GM18951 (cell line): ENCODE measurements around the gene DDX51.
"Not testable (repeated sequence)": the region's sequence is repeated elsewhere in the genome, so short reads cannot be mapped to it uniquely, and the experiment has no call there.

ENCODE experiments used
- POLR2A ChIP-seq: IDR thresholded peaks from 4 replicates; pipeline ENCODE4 v1.6.1; 2011; ENCODE audit warnings: mild to moderate bottlenecking; ENCODE audit not compliant: insufficient read length, insufficient read depth; ENCODE audit errors: extremely low read depth
- in situ Hi-C: fragments of 300-500 bp; cut with MboI; formaldehyde crosslinking; loops from one replicate; pipeline ENCODE4 v1.12.0; 2022; ENCODE audit warnings: low sequenced_read_pairs, mixed read lengths, inconsistent platforms; ENCODE audit not compliant: unreplicated experiment

The DDX51 gene

DNA sequence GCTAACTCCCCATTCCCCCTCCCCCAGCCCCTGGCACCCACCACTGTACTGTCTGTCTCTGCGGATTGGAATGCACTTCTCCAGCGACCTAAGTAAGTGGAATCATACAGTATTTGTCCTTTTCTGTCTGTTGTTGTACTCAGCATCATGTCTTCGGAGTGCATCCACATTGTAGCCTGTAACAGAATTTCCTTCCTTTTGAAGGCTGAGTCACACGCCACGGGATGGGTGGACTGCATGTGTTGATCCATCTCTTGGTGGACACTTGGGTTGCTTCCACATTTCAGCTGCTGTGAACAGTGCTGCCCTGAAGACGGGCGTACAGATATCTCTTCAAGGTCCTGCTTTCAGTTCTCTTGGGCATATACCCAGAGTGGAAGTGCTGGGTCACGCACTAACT, 34.4 kb downstream of the DDX51 start:
- in situ Hi-C loops: no loop called here
- no peak for TF ChIP-seq POLR2A

DNA sequence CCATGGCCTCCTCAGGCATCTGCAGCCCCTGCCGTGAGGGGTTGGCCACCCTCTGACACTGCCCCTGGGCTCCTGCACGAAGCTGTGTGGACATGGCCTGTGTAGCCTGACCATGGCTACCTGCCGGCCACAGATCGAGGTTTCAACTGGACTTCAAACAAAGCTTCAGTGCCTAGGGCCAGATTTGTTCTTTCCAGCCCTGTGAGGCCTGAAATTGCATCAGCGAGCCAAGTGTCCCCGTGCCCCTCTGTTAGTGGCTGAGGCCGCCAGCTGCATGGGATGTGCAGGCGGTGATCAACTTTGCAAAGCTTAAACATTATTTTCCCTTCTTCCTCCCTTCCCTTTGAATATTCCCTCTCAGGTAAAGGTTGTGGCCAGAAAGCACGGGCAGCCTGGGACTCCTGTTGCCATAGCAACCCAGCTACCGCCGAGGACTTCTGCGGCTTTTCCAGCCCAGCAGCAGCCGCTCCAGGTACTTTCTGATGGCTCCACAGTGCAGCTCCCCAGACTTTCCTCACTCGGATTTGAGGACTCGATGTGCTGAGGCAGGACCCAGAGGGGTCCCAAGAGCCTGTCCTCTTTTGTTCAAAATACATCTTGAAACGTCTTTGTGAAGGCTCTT, 35.8 kb downstream of the DDX51 start:
- in situ Hi-C loops: no loop called here
- TF ChIP-seq POLR2A: no peak

GRCh38 chr12:132106921-132107320, 37.2 kb downstream of the DDX51 start:
- in situ Hi-C loops: no loop called here
- no peak for TF ChIP-seq POLR2A

DNA sequence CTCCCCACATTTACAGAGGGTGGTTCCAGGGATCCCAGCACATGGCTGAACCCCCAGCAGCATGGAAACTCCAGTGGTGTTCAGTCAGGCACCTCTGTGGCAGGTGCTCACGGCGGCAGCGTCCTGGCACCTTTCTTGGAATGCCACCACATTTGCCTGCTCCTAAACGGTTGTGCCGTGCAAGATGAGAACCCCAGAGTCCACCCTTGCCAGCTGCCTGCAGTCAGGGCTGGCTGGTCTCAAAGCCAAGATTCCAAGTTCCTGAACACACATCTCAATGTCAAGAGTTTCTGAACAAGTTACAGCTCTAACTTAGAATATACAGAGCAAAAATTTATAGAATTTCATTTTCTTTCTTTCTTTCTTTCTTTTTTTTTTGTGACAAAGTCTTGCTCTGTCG, 38.7 kb downstream of the DDX51 start:
- no peak for TF ChIP-seq POLR2A
- in situ Hi-C loops: no loop called here

DNA sequence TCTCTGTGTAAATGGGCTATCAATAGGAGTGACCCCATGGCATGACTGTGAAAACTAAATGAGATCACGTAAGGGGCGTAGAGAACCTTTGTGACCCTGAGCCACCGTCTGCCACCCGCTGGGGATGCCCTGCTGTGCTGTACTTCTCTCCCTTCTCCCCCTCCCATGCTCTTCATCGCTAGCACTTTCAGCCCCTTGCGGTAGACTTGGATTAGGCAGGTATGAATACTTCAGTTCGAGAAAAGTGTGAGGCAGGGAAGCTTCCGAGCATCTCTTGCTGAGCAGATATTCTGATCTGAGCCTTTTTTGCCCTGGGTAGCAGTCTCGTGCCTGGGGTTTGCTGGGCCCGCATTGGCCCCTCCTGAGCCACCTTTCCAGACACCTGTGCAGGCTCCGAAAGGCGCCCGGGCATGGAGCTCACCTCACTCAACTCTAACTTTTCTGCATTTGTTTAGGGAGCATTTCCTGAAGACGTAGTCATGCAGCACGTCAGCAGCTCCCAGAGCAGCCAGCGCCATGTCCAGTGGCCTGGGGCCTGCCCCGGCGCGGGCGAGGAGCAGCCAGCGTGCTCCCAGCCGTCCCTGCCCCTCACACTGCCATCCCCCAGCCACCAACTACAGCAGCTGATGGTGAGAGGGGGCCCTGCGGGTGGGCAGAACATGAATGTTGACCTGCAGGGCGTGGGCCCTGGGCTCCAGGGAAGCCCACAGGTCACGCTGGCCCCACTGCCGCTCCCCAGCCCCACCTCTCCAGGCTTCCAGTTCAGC, 40.4 kb downstream of the DDX51 start:
- TF ChIP-seq POLR2A: no peak
- in situ Hi-C loops: no loop called here

DNA sequence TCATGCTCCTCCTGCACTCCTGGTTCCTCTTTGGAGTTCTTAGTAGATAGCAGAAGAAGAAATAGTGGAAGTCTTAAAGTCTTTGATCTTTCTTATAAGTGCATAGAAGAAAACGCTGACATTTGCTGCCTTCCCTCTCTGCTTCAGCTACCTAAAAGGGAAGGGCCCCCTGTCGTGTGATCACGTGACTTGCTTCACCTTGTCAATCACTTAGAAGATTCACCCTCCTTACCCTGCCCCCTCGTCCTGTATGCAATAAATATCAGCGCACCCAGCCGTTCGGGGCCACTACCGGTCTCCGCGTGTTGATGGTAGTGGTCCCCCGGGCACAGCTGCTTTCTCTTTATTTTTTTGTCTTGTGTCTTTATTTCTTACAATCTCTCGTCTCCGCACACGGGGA, 41.0 kb downstream of the DDX51 start:
- in situ Hi-C loops: not testable (repeated sequence)

- TF ChIP-seq POLR2A: no peak
- in situ Hi-C loops: no loop called here
Measured at GRCh38 chr12:132102297-132102696, 41.8 kb downstream of the DDX51 start.

GRCh38 chr12:132100306-132101065, 43.6 kb downstream of the DDX51 start:
- TF ChIP-seq POLR2A: no peak
- in situ Hi-C loops: no loop called here

DNA sequence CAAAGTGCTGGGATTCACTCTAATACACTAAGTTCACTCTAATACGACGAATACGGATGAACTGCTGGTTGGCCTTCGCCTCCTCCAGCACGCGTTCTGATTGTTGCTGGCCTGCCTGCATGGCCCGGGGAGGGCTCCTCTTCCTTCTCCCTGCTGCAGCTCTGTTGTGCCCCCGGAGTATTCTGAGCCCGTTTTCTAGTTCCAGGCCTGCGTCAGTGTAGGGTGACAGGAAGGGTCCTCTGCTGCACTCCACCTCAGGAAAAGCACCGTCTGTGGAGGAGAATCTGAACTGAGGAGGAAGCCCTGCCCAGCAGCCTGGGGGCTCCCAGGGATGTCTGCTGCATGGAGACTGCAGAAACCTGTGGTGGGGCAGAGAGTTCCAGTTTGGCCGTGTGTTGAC, 44.4 kb downstream of the DDX51 start:
- TF ChIP-seq POLR2A: no peak
- in situ Hi-C loops: no loop called here

- TF ChIP-seq POLR2A: no peak
- in situ Hi-C loops: no loop called here
Measured at GRCh38 chr12:132095520-132096409, 48.4 kb downstream of the DDX51 start.

DNA sequence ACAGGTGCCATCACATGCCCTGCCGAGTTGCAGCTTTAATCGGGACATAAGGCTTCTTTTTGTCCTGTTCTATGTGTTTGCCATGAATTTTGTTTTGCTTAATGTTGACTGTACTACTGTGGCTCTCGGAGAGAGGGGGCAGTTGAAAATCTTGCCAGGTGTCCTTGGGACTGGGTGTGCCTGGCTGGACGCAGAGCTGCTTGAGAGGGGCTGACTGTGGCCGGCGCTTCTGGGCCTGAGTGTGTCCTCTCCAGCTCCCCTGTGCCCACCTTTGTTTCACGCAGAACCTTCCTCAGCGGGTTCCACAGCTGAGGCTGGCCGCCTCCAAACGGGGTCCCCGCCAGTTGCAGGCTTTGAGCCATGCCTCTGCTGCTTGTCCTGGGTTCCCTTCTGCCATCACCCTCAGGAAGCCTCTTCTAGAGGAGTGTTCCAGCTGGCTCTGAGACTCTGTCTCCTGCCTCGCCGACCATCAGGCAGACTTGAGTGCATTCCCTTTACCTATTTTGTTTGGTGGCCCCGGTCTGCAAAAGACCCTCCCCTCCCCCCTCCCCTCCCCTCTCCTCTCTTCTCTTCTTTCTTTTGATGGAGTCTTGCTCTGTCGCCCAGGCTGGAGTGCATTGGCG, 49.7 kb downstream of the DDX51 start:
- no peak for TF ChIP-seq POLR2A
- in situ Hi-C loops: no loop called here

GRCh38 chr12:132089407-132089910, 54.7 kb downstream of the DDX51 start:
- in situ Hi-C loops: no loop called here
- no peak for TF ChIP-seq POLR2A
